ENCODE results near the gene AHDC1. TPM values are rescaled to one million over a fixed set of nuclear protein-coding genes. Genes with fewer than 3 reads are reported as not detected.

Gene AHDC1
- total and polyA plus RNA-seq, 9 of the 15 experiments (the other 6 are each of a cell fraction or from before 2014, with no cell fraction given) = 0.21 to 36.4 (median 4.7) TPM

DNA sequence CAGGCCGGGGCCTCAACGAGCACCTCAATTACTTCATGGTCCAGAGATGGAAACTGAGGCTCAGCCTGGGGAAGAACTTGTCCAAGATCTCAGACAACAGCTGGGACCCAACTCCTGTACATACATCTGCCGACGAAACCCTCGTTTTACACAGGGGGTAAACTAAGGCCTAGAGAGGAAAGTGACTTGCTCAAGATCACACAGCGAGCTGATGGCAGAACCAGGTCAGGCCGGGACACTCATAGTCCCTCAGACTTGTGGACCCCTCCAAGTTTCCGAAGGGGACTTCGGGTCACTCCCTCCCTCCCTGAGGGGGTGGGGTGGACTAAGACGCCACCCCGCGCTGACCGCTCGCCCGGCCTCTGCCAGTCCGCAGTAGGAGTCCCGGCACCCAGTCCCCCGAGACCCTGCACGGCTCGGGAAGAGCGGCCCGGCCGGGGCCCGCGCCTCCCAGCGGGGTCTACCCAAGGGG is 114.4 kb downstream of the AHDC1 start (continued):
- no peak for TF ChIP-seq TEAD1 (CRISPR knock-in tag; IDR thresholded peaks at IDR 0.05)
- TF ChIP-seq, protein P1, sequence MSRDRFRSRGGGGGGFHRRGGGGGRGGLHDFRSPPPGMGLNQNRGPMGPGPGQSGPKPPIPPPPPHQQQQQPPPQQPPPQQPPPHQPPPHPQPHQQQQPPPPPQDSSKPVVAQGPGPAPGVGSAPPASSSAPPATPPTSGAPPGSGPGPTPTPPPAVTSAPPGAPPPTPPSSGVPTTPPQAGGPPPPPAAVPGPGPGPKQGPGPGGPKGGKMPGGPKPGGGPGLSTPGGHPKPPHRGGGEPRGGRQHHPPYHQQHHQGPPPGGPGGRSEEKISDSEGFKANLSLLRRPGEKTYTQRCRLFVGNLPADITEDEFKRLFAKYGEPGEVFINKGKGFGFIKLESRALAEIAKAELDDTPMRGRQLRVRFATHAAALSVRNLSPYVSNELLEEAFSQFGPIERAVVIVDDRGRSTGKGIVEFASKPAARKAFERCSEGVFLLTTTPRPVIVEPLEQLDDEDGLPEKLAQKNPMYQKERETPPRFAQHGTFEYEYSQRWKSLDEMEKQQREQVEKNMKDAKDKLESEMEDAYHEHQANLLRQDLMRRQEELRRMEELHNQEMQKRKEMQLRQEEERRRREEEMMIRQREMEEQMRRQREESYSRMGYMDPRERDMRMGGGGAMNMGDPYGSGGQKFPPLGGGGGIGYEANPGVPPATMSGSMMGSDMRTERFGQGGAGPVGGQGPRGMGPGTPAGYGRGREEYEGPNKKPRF (IDR thresholded peaks at IDR 0.05; ENCODE audit: low read depth, low read length) = no peak
- no peak for TF ChIP-seq HEY1 (CRISPR knock-in tag; IDR thresholded peaks at IDR 0.05; ENCODE audit: borderline replicate concordance)
- no peak for TF ChIP-seq ZNF778 (CRISPR knock-in tag; IDR thresholded peaks at IDR 0.05)
- no peak for TF ChIP-seq YBX1 (IDR thresholded peaks at IDR 0.05)
- TF ChIP-seq, protein P2, sequence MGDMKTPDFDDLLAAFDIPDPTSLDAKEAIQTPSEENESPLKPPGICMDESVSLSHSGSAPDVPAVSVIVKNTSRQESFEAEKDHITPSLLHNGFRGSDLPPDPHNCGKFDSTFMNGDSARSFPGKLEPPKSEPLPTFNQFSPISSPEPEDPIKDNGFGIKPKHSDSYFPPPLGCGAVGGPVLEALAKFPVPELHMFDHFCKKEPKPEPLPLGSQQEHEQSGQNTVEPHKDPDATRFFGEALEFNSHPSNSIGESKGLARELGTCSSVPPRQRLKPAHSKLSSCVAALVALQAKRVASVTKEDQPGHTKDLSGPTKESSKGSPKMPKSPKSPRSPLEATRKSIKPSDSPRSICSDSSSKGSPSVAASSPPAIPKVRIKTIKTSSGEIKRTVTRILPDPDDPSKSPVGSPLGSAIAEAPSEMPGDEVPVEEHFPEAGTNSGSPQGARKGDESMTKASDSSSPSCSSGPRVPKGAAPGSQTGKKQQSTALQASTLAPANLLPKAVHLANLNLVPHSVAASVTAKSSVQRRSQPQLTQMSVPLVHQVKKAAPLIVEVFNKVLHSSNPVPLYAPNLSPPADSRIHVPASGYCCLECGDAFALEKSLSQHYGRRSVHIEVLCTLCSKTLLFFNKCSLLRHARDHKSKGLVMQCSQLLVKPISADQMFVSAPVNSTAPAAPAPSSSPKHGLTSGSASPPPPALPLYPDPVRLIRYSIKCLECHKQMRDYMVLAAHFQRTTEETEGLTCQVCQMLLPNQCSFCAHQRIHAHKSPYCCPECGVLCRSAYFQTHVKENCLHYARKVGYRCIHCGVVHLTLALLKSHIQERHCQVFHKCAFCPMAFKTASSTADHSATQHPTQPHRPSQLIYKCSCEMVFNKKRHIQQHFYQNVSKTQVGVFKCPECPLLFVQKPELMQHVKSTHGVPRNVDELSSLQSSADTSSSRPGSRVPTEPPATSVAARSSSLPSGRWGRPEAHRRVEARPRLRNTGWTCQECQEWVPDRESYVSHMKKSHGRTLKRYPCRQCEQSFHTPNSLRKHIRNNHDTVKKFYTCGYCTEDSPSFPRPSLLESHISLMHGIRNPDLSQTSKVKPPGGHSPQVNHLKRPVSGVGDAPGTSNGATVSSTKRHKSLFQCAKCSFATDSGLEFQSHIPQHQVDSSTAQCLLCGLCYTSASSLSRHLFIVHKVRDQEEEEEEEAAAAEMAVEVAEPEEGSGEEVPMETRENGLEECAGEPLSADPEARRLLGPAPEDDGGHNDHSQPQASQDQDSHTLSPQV (IDR thresholded peaks at IDR 0.05) = no peak
- no peak for TF ChIP-seq CBFB (CRISPR knock-in tag; IDR thresholded peaks at IDR 0.05)
- TF ChIP-seq ZNF780A (CRISPR knock-in tag; IDR thresholded peaks at IDR 0.05) = no peak
- no peak for TF ChIP-seq ZNF79 (CRISPR knock-in tag; IDR thresholded peaks at IDR 0.05; ENCODE audit: low read depth)
- no peak for TF ChIP-seq ZNF165 (CRISPR knock-in tag; IDR thresholded peaks at IDR 0.05; ENCODE audit: borderline replicate concordance)
- TF ChIP-seq, protein P3, sequence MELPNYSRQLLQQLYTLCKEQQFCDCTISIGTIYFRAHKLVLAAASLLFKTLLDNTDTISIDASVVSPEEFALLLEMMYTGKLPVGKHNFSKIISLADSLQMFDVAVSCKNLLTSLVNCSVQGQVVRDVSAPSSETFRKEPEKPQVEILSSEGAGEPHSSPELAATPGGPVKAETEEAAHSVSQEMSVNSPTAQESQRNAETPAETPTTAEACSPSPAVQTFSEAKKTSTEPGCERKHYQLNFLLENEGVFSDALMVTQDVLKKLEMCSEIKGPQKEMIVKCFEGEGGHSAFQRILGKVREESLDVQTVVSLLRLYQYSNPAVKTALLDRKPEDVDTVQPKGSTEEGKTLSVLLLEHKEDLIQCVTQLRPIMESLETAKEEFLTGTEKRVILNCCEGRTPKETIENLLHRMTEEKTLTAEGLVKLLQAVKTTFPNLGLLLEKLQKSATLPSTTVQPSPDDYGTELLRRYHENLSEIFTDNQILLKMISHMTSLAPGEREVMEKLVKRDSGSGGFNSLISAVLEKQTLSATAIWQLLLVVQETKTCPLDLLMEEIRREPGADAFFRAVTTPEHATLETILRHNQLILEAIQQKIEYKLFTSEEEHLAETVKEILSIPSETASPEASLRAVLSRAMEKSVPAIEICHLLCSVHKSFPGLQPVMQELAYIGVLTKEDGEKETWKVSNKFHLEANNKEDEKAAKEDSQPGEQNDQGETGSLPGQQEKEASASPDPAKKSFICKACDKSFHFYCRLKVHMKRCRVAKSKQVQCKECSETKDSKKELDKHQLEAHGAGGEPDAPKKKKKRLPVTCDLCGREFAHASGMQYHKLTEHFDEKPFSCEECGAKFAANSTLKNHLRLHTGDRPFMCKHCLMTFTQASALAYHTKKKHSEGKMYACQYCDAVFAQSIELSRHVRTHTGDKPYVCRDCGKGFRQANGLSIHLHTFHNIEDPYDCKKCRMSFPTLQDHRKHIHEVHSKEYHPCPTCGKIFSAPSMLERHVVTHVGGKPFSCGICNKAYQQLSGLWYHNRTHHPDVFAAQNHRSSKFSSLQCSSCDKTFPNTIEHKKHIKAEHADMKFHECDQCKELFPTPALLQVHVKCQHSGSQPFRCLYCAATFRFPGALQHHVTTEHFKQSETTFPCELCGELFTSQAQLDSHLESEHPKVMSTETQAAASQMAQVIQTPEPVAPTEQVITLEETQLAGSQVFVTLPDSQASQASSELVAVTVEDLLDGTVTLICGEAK (IDR thresholded peaks at IDR 0.05) = no peak
- TF ChIP-seq, protein P3 (CRISPR knock-in tag; IDR thresholded peaks at IDR 0.05) = no peak

Data from K562 (cell line).